Measurements from ENCODE around the gene PFKM.
A peak's percentile ranks its signal among the peaks of the same experiment; 100 is the strongest.

Gene PFKM

DNA sequence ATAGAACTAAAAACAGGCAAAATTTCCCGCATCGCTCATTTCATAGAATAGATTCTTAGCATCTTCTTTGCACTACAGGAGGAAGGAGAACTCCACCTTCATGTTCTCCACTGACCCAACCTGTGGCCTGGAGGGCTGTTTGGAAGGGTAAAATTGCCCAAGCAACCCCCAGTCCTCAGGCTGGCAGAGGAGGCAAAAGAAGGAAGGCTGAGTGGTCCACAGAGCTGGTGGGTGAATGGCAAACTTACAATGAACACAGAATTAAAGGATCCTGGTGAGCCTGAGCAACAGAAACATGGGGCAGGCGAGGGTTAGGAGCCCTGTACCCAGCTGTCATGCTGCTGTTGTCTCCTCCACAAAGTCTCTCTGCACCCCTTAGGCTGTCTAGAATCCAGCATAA is 38.3 kb upstream of the PFKM start:
- Histone ChIP-seq H3K4me1 (ENCODE audit: control insufficient read depth, low read length) (peaks cover 10% of the 10 kb centered on the region), H3K27me3 (ENCODE audit: control insufficient read depth, low read length) (no peaks in the 10 kb centered on the region), H3K27ac (ENCODE audit: low read depth, low read length) (no peak overlapping the region), H3K36me3 (ENCODE audit: control insufficient read depth, low read length) (peaks cover 69% of the 10 kb centered on the region), H3K9me2 (replicated peaks; ENCODE audit: control insufficient read depth, low read length) (no peaks in the 10 kb centered on the region), H4K20me1 (ENCODE audit: control insufficient read depth, insufficient read depth, low read depth, low read length) (no peaks in the 10 kb centered on the region), H3K4me3 (ENCODE audit: low read length) (no peak overlapping the region), H3F3A (ENCODE audit: control insufficient read depth, insufficient read depth) (no peaks in the 10 kb centered on the region), H3K4me2 (ENCODE audit: low read length) (no peak overlapping the region), H3K9me3 (ENCODE audit: control insufficient read depth, insufficient read depth, low read length) (no peaks in the 10 kb centered on the region), H3K79me2 (ENCODE audit: control insufficient read depth, low read length) (no peaks in the 10 kb centered on the region)
- TF ChIP-seq EZH2phosphoT487 (IDR thresholded peaks at IDR 0.05; ENCODE audit: borderline replicate concordance, low read length), result no peak
- TF ChIP-seq, protein P1, sequence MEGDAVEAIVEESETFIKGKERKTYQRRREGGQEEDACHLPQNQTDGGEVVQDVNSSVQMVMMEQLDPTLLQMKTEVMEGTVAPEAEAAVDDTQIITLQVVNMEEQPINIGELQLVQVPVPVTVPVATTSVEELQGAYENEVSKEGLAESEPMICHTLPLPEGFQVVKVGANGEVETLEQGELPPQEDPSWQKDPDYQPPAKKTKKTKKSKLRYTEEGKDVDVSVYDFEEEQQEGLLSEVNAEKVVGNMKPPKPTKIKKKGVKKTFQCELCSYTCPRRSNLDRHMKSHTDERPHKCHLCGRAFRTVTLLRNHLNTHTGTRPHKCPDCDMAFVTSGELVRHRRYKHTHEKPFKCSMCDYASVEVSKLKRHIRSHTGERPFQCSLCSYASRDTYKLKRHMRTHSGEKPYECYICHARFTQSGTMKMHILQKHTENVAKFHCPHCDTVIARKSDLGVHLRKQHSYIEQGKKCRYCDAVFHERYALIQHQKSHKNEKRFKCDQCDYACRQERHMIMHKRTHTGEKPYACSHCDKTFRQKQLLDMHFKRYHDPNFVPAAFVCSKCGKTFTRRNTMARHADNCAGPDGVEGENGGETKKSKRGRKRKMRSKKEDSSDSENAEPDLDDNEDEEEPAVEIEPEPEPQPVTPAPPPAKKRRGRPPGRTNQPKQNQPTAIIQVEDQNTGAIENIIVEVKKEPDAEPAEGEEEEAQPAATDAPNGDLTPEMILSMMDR (IDR thresholded peaks at IDR 0.05; ENCODE audit: low read depth, low read length, poor library complexity, severe bottlenecking), result no peak

DNA sequence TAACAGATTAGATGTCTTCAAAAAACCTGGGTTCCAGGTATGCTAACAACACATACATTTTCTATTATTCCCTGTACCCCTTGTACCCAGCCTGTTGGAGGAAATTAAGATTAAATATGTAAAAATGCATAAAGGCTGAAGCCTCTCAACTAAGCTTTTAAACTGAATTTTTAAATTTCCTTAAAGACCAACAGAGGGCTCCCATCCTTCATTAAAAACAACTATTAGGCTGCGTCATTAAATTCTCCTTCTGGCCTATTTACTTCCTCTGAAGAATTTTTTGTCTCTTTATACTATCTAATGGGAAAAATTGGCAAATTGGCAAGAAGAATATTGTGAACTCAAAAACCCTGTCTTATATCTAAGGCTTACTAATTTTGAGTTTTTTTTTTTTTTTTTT is 35.1 kb upstream of the PFKM start:
- no peaks in the 10 kb centered on the region for H4K20me1 ChIP-seq (ENCODE audit: control insufficient read depth, insufficient read depth, low read depth, low read length)
- no peaks in the 10 kb centered on the region for H3K9me2 ChIP-seq (replicated peaks; ENCODE audit: control insufficient read depth, low read length)
- no peak for TF ChIP-seq EZH2phosphoT487 (IDR thresholded peaks at IDR 0.05; ENCODE audit: borderline replicate concordance, low read length)
- TF ChIP-seq, protein P1 (IDR thresholded peaks at IDR 0.05; ENCODE audit: low read depth, low read length, poor library complexity, severe bottlenecking), result peak; percentile 39
- no peak overlapping the region for H3K27ac ChIP-seq (ENCODE audit: low read depth, low read length)
- no peaks in the 10 kb centered on the region for H3K27me3 ChIP-seq (ENCODE audit: control insufficient read depth, low read length)
- peaks cover 80% of the 10 kb centered on the region for H3K36me3 ChIP-seq (ENCODE audit: control insufficient read depth, low read length)
- H3K9me3 ChIP-seq (ENCODE audit: control insufficient read depth, insufficient read depth, low read length), result no peaks in the 10 kb centered on the region
- no peak overlapping the region for H3K4me3 ChIP-seq (ENCODE audit: low read length)
- H3F3A ChIP-seq (ENCODE audit: control insufficient read depth, insufficient read depth), result peaks cover 4% of the 10 kb centered on the region; the same call in 1 of the 2 replicates
- H3K79me2 ChIP-seq (ENCODE audit: control insufficient read depth, low read length), result no peaks in the 10 kb centered on the region
- peaks cover 13% of the 10 kb centered on the region for H3K4me1 ChIP-seq (ENCODE audit: control insufficient read depth, low read length)
- H3K4me2 ChIP-seq (ENCODE audit: low read length), result no peak overlapping the region

DNA sequence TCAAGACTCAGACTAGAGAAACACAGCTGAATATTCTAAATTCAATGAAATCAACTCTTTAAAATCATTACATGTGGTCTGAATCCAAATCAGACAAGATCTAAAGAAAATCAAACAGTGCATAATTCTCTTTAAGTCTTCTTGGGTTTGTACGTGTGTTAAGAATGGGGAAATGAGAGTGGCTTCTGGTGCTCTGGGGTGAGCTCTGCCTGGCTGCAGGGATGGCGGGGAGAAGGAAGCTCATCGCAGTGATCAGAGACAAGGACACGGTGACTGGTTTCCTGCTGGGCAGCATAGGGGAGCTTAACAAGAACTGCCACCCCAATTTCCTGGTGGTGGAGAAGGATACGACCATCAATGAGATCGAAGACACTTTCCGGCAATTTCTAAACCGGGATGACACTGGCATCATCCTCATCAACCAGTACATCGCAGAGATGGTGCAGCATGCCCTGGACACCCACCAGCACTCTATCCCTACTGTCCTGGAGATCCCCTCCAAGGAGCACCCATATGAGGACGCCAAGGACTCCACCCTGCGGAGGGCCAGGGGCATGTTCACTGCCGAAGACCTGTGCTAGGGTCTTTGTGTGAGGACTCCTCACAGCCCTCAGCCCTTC is 34.2 kb upstream of the PFKM start:
- no peak overlapping the region for H3K27ac ChIP-seq (ENCODE audit: low read depth, low read length)
- peaks cover 85% of the 10 kb centered on the region for H3K36me3 ChIP-seq (ENCODE audit: control insufficient read depth, low read length)
- no peaks in the 10 kb centered on the region for H3K27me3 ChIP-seq (ENCODE audit: control insufficient read depth, low read length)
- H3K4me1 ChIP-seq (ENCODE audit: control insufficient read depth, low read length), result peaks cover 21% of the 10 kb centered on the region
- H3K4me3 ChIP-seq (ENCODE audit: low read length), result no peak overlapping the region
- TF ChIP-seq, protein P1 (IDR thresholded peaks at IDR 0.05; ENCODE audit: low read depth, low read length, poor library complexity, severe bottlenecking), result no peak
- TF ChIP-seq EZH2phosphoT487 (IDR thresholded peaks at IDR 0.05; ENCODE audit: borderline replicate concordance, low read length), result no peak
- H4K20me1 ChIP-seq (ENCODE audit: control insufficient read depth, insufficient read depth, low read depth, low read length), result no peaks in the 10 kb centered on the region
- H3F3A ChIP-seq (ENCODE audit: control insufficient read depth, insufficient read depth), result peaks cover 8% of the 10 kb centered on the region
- H3K4me2 ChIP-seq (ENCODE audit: low read length), result no peak overlapping the region
- no peaks in the 10 kb centered on the region for H3K79me2 ChIP-seq (ENCODE audit: control insufficient read depth, low read length)
- no peaks in the 10 kb centered on the region for H3K9me3 ChIP-seq (ENCODE audit: control insufficient read depth, insufficient read depth, low read length)
- H3K9me2 ChIP-seq (replicated peaks; ENCODE audit: control insufficient read depth, low read length), result no peaks in the 10 kb centered on the region

All from DOHH2 (cell line).